BE2C (cell line): ENCODE results near the gene CTSZ.
"Not testable (repeated sequence)": the region's sequence is repeated elsewhere in the genome, so short reads cannot be mapped to it uniquely, and the experiment has no call there.

Experiments
- DNase-seq: peaks from one replicate; pipeline ENCODE4 v3.0.0-alpha.2; 2020
- H3K27me3 ChIP-seq: fragments of 250-450 bp; sonication (Bioruptor Pico); 2 replicates; pipeline ENCODE4 v1.5.1; 2020; ENCODE audit warnings: mild to moderate bottlenecking
- H3K36me3 ChIP-seq: fragments of 250-450 bp; sonication (Bioruptor Pico); 2 replicates; pipeline ENCODE4 v1.5.1; 2020; ENCODE audit warnings: mild to moderate bottlenecking
- H3K4me1 ChIP-seq: fragments of 250-450 bp; sonication (Bioruptor Pico); 2 replicates; pipeline ENCODE4 v1.5.1; 2020
- H3K4me3 ChIP-seq: 2 replicates; pipeline ENCODE4 v1.5.1; 2011; ENCODE audit warnings: low read depth, low read length
- H3K9me3 ChIP-seq: fragments of 250-450 bp; sonication (Bioruptor Pico); 2 replicates; pipeline ENCODE4 v1.5.1; 2020
- TF ChIP-seq, protein P1 (sequence below): IDR thresholded peaks from 2 replicates; pipeline ENCODE4 v1.5.1; 2012; ENCODE audit warnings: mild to moderate bottlenecking, low read depth, low read length

The CTSZ gene

GRCh38 chr20:59013959-59014608 lies 7.0 kb upstream of the CTSZ start:
- Histone ChIP-seq H3K4me3 (no peak overlapping the region), H3K27me3 (no peaks in the 10 kb centered on the region), H3K9me3 (no peaks in the 10 kb centered on the region), H3K36me3 (no peaks in the 10 kb centered on the region; the same call in 1 of the 2 replicates), H3K4me1 (peaks cover 7% of the 10 kb centered on the region)
- TF ChIP-seq, protein P1, sequence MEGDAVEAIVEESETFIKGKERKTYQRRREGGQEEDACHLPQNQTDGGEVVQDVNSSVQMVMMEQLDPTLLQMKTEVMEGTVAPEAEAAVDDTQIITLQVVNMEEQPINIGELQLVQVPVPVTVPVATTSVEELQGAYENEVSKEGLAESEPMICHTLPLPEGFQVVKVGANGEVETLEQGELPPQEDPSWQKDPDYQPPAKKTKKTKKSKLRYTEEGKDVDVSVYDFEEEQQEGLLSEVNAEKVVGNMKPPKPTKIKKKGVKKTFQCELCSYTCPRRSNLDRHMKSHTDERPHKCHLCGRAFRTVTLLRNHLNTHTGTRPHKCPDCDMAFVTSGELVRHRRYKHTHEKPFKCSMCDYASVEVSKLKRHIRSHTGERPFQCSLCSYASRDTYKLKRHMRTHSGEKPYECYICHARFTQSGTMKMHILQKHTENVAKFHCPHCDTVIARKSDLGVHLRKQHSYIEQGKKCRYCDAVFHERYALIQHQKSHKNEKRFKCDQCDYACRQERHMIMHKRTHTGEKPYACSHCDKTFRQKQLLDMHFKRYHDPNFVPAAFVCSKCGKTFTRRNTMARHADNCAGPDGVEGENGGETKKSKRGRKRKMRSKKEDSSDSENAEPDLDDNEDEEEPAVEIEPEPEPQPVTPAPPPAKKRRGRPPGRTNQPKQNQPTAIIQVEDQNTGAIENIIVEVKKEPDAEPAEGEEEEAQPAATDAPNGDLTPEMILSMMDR: no peak
- DNase-seq: no peak

GRCh38 chr20:59013031-59013951 lies 6.2 kb upstream of the CTSZ start:
- Histone ChIP-seq H3K4me3 (no peak overlapping the region), H3K36me3 (no peaks in the 10 kb centered on the region), H3K4me1 (peaks cover 7% of the 10 kb centered on the region), H3K27me3 (no peaks in the 10 kb centered on the region), H3K9me3 (no peaks in the 10 kb centered on the region)
- no peak for DNase-seq
- TF ChIP-seq, protein P1: no peak

DNA sequence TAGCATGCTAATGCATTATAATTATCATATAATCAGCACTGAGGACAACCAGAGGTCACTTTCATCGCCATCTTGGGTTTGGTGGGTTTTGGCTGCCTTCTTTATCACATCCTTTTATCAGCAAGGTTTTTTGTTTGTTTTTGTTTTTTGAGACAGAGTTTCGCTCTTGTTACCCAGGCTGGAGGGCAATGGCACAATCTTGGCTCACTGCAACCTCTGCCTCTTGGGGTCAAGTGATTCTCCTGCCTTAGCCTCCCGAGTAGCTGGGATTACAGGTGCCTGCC lies 4.8 kb upstream of the CTSZ start:
- H3K27me3 ChIP-seq, H3K4me1 ChIP-seq, H3K36me3 ChIP-seq, H3K4me3 ChIP-seq, DNase-seq, H3K9me3 ChIP-seq: not testable (repeated sequence)

GRCh38 chr20:59010995-59011873 lies 4.2 kb upstream of the CTSZ start:
- Histone ChIP-seq H3K4me1 (peaks cover 2% of the 10 kb centered on the region), H3K36me3 (no peaks in the 10 kb centered on the region), H3K27me3 (no peaks in the 10 kb centered on the region), H3K4me3 (no peak overlapping the region), H3K9me3 (no peaks in the 10 kb centered on the region)
- TF ChIP-seq, protein P1: no peak
- no peak for DNase-seq

- Histone ChIP-seq H3K4me1 (no peaks in the 10 kb centered on the region), H3K4me3 (no peak overlapping the region), H3K27me3 (no peaks in the 10 kb centered on the region), H3K9me3 (no peaks in the 10 kb centered on the region), H3K36me3 (no peaks in the 10 kb centered on the region)
- TF ChIP-seq, protein P1: no peak
- DNase-seq: no peak
Measured at GRCh38 chr20:59010321-59010994, 3.4 kb upstream of the CTSZ start.

GRCh38 chr20:59008715-59009336 lies 1.8 kb upstream of the CTSZ start:
- no peak for DNase-seq
- Histone ChIP-seq H3K9me3 (no peaks in the 10 kb centered on the region), H3K4me1 (no peaks in the 10 kb centered on the region), H3K36me3 (no peaks in the 10 kb centered on the region), H3K4me3 (no peak overlapping the region), H3K27me3 (no peaks in the 10 kb centered on the region)
- TF ChIP-seq, protein P1: no peak
